ENCODE measurements around the gene ADAMTSL3. TPM values are rescaled to one million over a fixed set of nuclear protein-coding genes. Genes with fewer than 3 reads are reported as not detected.

Gene ADAMTSL3
- total and polyA plus RNA-seq, 11 donors: 1.3 to 13.2 (median 7.3) TPM

DNA sequence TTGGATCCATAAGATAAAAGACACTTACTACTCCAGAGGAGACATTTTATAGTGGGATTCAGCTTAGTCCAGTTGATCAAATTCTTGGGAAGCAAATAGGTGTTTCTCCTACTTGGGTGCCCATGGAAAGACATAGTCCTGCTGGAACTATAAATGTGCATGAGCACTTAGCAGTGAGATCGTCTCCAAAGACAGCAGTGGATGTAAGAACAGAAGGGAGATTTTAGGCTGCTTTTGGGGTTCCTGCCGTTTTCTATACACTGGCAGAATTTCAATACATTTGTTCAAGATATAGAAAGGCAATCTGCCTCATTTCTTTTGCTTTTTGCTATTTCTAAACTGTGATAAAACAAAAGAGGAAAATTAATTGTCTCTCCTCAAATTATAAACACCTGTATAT, 234.0 kb downstream of the ADAMTSL3 start:
- DNase-seq (no peak), ATAC-seq (no peak)
- H3K27ac ChIP-seq: no peak overlapping the region
- 85 to 95% (median 90%) methylated on average over 2 of the region's 2 CpGs for WGBS, 4 donors
- peaks cover 4 to 21% (median 14%) of the 10 kb centered on the region in 12 donors for H3K4me1 ChIP-seq
- H3K36me3 ChIP-seq: peaks cover 0 to 12% (median 0%) of the 10 kb centered on the region in 9 donors
- no peak for TF ChIP-seq POLR2A (IDR thresholded peaks at IDR 0.05)
- TF ChIP-seq, protein P1, sequence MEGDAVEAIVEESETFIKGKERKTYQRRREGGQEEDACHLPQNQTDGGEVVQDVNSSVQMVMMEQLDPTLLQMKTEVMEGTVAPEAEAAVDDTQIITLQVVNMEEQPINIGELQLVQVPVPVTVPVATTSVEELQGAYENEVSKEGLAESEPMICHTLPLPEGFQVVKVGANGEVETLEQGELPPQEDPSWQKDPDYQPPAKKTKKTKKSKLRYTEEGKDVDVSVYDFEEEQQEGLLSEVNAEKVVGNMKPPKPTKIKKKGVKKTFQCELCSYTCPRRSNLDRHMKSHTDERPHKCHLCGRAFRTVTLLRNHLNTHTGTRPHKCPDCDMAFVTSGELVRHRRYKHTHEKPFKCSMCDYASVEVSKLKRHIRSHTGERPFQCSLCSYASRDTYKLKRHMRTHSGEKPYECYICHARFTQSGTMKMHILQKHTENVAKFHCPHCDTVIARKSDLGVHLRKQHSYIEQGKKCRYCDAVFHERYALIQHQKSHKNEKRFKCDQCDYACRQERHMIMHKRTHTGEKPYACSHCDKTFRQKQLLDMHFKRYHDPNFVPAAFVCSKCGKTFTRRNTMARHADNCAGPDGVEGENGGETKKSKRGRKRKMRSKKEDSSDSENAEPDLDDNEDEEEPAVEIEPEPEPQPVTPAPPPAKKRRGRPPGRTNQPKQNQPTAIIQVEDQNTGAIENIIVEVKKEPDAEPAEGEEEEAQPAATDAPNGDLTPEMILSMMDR (IDR thresholded peaks at IDR 0.05): no peak
- intact Hi-C loops (cut with DNase I): no loop called here
- H3K9me3 ChIP-seq: no peaks in the 10 kb centered on the region
- no peak overlapping the region for H3K4me3 ChIP-seq
- no peaks in the 10 kb centered on the region for H3K27me3 ChIP-seq

DNA sequence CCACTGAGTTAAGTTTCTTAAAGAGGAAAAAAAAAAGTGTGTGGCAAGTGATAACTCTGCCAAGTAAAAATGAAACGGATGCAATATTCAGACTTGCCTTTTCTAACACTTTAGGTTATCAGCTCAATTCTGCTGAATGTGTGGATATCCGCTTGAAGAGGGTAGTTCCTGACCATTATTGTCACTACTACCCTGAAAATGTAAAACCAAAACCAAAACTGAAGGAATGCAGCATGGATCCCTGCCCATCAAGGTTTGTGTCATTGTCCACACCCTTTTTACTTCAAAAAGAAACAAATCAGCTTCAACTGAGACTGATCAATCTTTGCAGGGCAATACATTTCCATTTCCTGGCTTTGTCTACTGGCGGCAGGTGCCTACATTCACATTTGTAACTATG, 236.1 kb downstream of the ADAMTSL3 start:
- H3K4me1 ChIP-seq: peaks cover 4 to 21% (median 14%) of the 10 kb centered on the region in 12 donors
- no peak for DNase-seq
- peaks cover 0 to 22% (median 0%) of the 10 kb centered on the region in 9 donors for H3K36me3 ChIP-seq
- peak in 1 of 4 donors; percentile 72 for ATAC-seq
- TF ChIP-seq, protein P1 (IDR thresholded peaks at IDR 0.05): no peak
- no peak for TF ChIP-seq POLR2A (IDR thresholded peaks at IDR 0.05)
- intact Hi-C loops (cut with DNase I): no loop called here
- WGBS, 4 donors: 51 to 64% (median 58%) methylated on average over 3 of the region's 3 CpGs
- peak overlapping the region in 9 of 12 donors; percentile 23 to 57 (median 45) for H3K27ac ChIP-seq
- H3K9me3 ChIP-seq: no peaks in the 10 kb centered on the region
- no peaks in the 10 kb centered on the region for H3K27me3 ChIP-seq
- peak overlapping the region in 5 of 12 donors; percentile 2 to 20 (median 9) for H3K4me3 ChIP-seq

DNA sequence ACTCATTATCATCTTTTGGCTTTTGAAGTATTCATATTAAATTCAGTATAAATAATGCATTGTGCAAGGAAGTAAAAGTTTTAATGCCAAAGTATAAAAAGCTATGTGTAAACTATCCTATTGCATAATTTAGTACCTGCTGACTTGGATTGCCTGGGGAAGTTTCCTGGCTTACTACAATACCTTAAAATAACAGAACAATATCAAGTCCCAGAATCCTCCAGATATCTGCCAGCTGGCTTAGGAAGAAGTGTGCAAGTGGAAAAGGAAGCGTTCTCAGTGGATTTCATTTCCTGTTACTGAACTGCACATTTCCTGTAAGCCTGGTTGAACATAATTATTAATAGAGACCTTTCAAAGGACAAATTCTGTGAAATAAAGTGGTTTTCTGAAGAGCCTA, 236.7 kb downstream of the ADAMTSL3 start:
- DNase-seq (peak in 1 of 5 donors; percentile 14), ATAC-seq (peak in 3 of 4 donors; percentile 54 to 89 (median 78))
- Histone ChIP-seq H3K4me1 (peaks cover 4 to 21% (median 14%) of the 10 kb centered on the region in 12 donors), H3K9me3 (no peaks in the 10 kb centered on the region), H3K36me3 (peaks cover 0 to 22% (median 0%) of the 10 kb centered on the region in 9 donors), H3K27me3 (no peaks in the 10 kb centered on the region), H3K4me3 (peak overlapping the region in 1 of 12 donors; percentile 9), H3K27ac (peak overlapping the region in 9 of 12 donors; percentile 23 to 57 (median 45))
- intact Hi-C loops (cut with DNase I): no loop called here
- TF ChIP-seq POLR2A (IDR thresholded peaks at IDR 0.05): no peak
- TF ChIP-seq, protein P1 (IDR thresholded peaks at IDR 0.05): no peak
- WGBS, 4 donors: 0 to 30% (median 3%) methylated on average over 1 of the region's 1 CpG

GRCh38 chr15:83892498-83892897, 238.6 kb downstream of the ADAMTSL3 start:
- Histone ChIP-seq H3K27me3 (no peaks in the 10 kb centered on the region), H3K4me1 (peaks cover 4 to 21% (median 14%) of the 10 kb centered on the region in 12 donors), H3K36me3 (peaks cover 0 to 19% (median 0%) of the 10 kb centered on the region in 9 donors), H3K4me3 (no peak overlapping the region), H3K9me3 (no peaks in the 10 kb centered on the region), H3K27ac (no peak overlapping the region)
- no peak for ATAC-seq
- intact Hi-C loops (cut with DNase I): no loop called here
- WGBS, 4 donors: 95 to 99% (median 97%) methylated on average over 4 of the region's 4 CpGs
- DNase-seq: no peak
- TF ChIP-seq POLR2A (IDR thresholded peaks at IDR 0.05): no peak
- TF ChIP-seq, protein P1 (IDR thresholded peaks at IDR 0.05): no peak

Measured in heart left ventricle (tissue), 16 donors.